HL-60 (cell line): ENCODE measurements around the gene SP110.

Source experiments
- CTCF ChIP-seq: IDR thresholded peaks from one replicate; pipeline ENCODE4 v1.5.1; 2011; ENCODE audit warnings: low read length, control low read depth, inconsistent platforms; ENCODE audit not compliant: insufficient read depth
- GABPA ChIP-seq: IDR thresholded peaks from 2 replicates; pipeline ENCODE4 v1.6.1; 2012; ENCODE audit warnings: low read depth
- POLR2AphosphoS5 ChIP-seq: IDR thresholded peaks from 2 replicates; pipeline ENCODE4 v1.6.1; 2012; ENCODE audit warnings: low read depth
- TF ChIP-seq, protein P1 (sequence below): IDR thresholded peaks from 2 replicates; pipeline ENCODE4 v1.6.1; 2012; ENCODE audit warnings: low read depth; ENCODE audit not compliant: insufficient replicate concordance

- TF ChIP-seq CTCF (no peak), GABPA (no peak), POLR2AphosphoS5 (no peak)
- TF ChIP-seq, protein P1, sequence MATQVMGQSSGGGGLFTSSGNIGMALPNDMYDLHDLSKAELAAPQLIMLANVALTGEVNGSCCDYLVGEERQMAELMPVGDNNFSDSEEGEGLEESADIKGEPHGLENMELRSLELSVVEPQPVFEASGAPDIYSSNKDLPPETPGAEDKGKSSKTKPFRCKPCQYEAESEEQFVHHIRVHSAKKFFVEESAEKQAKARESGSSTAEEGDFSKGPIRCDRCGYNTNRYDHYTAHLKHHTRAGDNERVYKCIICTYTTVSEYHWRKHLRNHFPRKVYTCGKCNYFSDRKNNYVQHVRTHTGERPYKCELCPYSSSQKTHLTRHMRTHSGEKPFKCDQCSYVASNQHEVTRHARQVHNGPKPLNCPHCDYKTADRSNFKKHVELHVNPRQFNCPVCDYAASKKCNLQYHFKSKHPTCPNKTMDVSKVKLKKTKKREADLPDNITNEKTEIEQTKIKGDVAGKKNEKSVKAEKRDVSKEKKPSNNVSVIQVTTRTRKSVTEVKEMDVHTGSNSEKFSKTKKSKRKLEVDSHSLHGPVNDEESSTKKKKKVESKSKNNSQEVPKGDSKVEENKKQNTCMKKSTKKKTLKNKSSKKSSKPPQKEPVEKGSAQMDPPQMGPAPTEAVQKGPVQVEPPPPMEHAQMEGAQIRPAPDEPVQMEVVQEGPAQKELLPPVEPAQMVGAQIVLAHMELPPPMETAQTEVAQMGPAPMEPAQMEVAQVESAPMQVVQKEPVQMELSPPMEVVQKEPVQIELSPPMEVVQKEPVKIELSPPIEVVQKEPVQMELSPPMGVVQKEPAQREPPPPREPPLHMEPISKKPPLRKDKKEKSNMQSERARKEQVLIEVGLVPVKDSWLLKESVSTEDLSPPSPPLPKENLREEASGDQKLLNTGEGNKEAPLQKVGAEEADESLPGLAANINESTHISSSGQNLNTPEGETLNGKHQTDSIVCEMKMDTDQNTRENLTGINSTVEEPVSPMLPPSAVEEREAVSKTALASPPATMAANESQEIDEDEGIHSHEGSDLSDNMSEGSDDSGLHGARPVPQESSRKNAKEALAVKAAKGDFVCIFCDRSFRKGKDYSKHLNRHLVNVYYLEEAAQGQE = no peak
Measured at GRCh38 chr2:230135130-230135525, 84.7 kb downstream of the SP110 start.
